ENCODE measurements around the gene ARHGEF40. TPM values are rescaled to one million over a fixed set of nuclear protein-coding genes. Genes with fewer than 3 reads are reported as not detected.

Gene ARHGEF40
- total and polyA plus RNA-seq, 8 donors, result 11.0 to 171 (median 33.1) TPM

GRCh38 chr14:21047378-21047781, 22.7 kb upstream of the ARHGEF40 start:
- TF ChIP-seq POLR2A (IDR thresholded peaks at IDR 0.05) (no peak), EP300 (IDR thresholded peaks at IDR 0.05) (no peak), POLR2AphosphoS5 (IDR thresholded peaks at IDR 0.05) (no peak), CTCF (IDR thresholded peaks at IDR 0.05) (no peak)
- Histone ChIP-seq H3K9me3 (no peaks in the 10 kb centered on the region), H3K4me1 (peaks cover 0 to 22% (median 12%) of the 10 kb centered on the region in 4 donors), H3K4me3 (no peak overlapping the region), H3K36me3 (no peaks in the 10 kb centered on the region), H3K27me3 (no peaks in the 10 kb centered on the region), H3K27ac (no peak overlapping the region)
- 66 to 88% (median 87%) methylated on average over 2 of the region's 2 CpGs for WGBS, 5 donors
- DNase-seq, result no peak
- intact Hi-C loops (cut with DNase I; ENCODE audit: low total_unique reads), result no loop called here

GRCh38 chr14:21048638-21049037, 21.5 kb upstream of the ARHGEF40 start:
- H3K36me3 ChIP-seq, result no peaks in the 10 kb centered on the region
- no peaks in the 10 kb centered on the region for H3K27me3 ChIP-seq
- no peaks in the 10 kb centered on the region for H3K9me3 ChIP-seq
- DNase-seq, result no peak
- H3K27ac ChIP-seq, result peak overlapping the region in 1 of 5 donors; percentile 36
- TF ChIP-seq POLR2AphosphoS5 (IDR thresholded peaks at IDR 0.05) (peak in 1 of 3 donors; percentile 18), CTCF (IDR thresholded peaks at IDR 0.05) (no peak), EP300 (IDR thresholded peaks at IDR 0.05) (no peak), POLR2A (IDR thresholded peaks at IDR 0.05) (no peak)
- no peak overlapping the region for H3K4me3 ChIP-seq
- intact Hi-C loops (cut with DNase I; ENCODE audit: low total_unique reads), result no loop called here
- 25 to 56% (median 35%) methylated on average over 2 of the region's 2 CpGs for WGBS, 5 donors
- peaks cover 0 to 14% (median 5%) of the 10 kb centered on the region in 4 donors for H3K4me1 ChIP-seq

- Histone ChIP-seq H3K4me3 (no peak overlapping the region), H3K4me1 (peaks cover 0 to 15% (median 8%) of the 10 kb centered on the region in 4 donors), H3K9me3 (no peaks in the 10 kb centered on the region), H3K36me3 (no peaks in the 10 kb centered on the region), H3K27me3 (no peaks in the 10 kb centered on the region), H3K27ac (no peak overlapping the region)
- intact Hi-C loops (cut with DNase I; ENCODE audit: low total_unique reads), result no loop called here
- DNase-seq, result no peak
- TF ChIP-seq CTCF (IDR thresholded peaks at IDR 0.05), result no peak
- TF ChIP-seq EP300 (IDR thresholded peaks at IDR 0.05), result no peak
- no peak for TF ChIP-seq POLR2AphosphoS5 (IDR thresholded peaks at IDR 0.05)
- no peak for TF ChIP-seq POLR2A (IDR thresholded peaks at IDR 0.05)
- WGBS, 5 donors, result 74 to 83% (median 77%) methylated on average over 3 of the region's 3 CpGs
Observed at GRCh38 chr14:21049271-21049673, 20.8 kb upstream of the ARHGEF40 start.

GRCh38 chr14:21050597-21050996, 19.5 kb upstream of the ARHGEF40 start:
- Histone ChIP-seq H3K9me3 (no peaks in the 10 kb centered on the region), H3K4me3 (no peak overlapping the region), H3K4me1 (peaks cover 3 to 29% (median 15%) of the 10 kb centered on the region in 4 donors), H3K27ac (no peak overlapping the region), H3K36me3 (no peaks in the 10 kb centered on the region), H3K27me3 (no peaks in the 10 kb centered on the region)
- intact Hi-C loops (cut with DNase I; ENCODE audit: low total_unique reads), result no loop called here
- no peak for DNase-seq
- 70 to 85% (median 74%) methylated on average over 3 of the region's 3 CpGs for WGBS, 5 donors
- no peak for TF ChIP-seq POLR2AphosphoS5 (IDR thresholded peaks at IDR 0.05)
- no peak for TF ChIP-seq EP300 (IDR thresholded peaks at IDR 0.05)
- TF ChIP-seq POLR2A (IDR thresholded peaks at IDR 0.05), result no peak
- TF ChIP-seq CTCF (IDR thresholded peaks at IDR 0.05), result no peak
